ENCODE data around the gene NUP93. TPM values are rescaled to one million over a fixed set of nuclear protein-coding genes. Genes with fewer than 3 reads are reported as not detected.

The NUP93 gene
- total and polyA plus RNA-seq, 2 donors (not counting 3 experiments of a cell fraction or from before 2014, with no cell fraction given) = 62.3 to 124 TPM

GRCh38 chr16:56686758-56687157 lies 43.2 kb upstream of the NUP93 start:
- no peak overlapping the region for H2AFZ ChIP-seq (ENCODE audit: low read depth, low read length)
- H3K79me2 ChIP-seq (ENCODE audit: control insufficient read depth, insufficient read depth, low read length) = no peaks in the 10 kb centered on the region
- H3K9me3 ChIP-seq (replicated peaks; ENCODE audit: control insufficient read depth, insufficient read depth, low read length) = no peaks in the 10 kb centered on the region
- TF ChIP-seq CTCF (IDR thresholded peaks at IDR 0.05; ENCODE audit: extremely low read depth in 1 of 2, insufficient read depth in 1 of 2, low read depth in 1 of 2, low read length in 2 of 2) (no peak), MYC (IDR thresholded peaks at IDR 0.05; ENCODE audit: low read depth, low read length) (no peak), EZH2 (IDR thresholded peaks at IDR 0.05; ENCODE audit: borderline replicate concordance, low read depth, low read length, severe bottlenecking) (no peak), POLR2AphosphoS5 (IDR thresholded peaks at IDR 0.05; ENCODE audit: insufficient read depth, low read depth, low read length) (no peak), GATA2 (IDR thresholded peaks at IDR 0.05; ENCODE audit: insufficient read depth, insufficient read length, low read depth, low read length) (no peak), POLR2A (IDR thresholded peaks at IDR 0.05; ENCODE audit: low read depth, low read length) (no peak), FOS (IDR thresholded peaks at IDR 0.05; ENCODE audit: borderline replicate concordance, insufficient read depth, low read length) (no peak), MAX (IDR thresholded peaks at IDR 0.05; ENCODE audit: insufficient read depth, insufficient read length) (no peak), JUN (IDR thresholded peaks at IDR 0.05; ENCODE audit: borderline replicate concordance, insufficient read depth, insufficient read length, low read depth) (no peak)
- H3K9ac ChIP-seq (replicated peaks; ENCODE audit: extremely low read depth, insufficient read depth, low read length) = no peak overlapping the region
- ChIA-PET CTCF (no interaction called here), POLR2A (no interaction called here)
- no peak for DNase-seq (ENCODE audit: low read depth, low spot score)
- H3K4me1 ChIP-seq (ENCODE audit: control insufficient read depth, extremely low read depth, insufficient read depth, low read length) = peaks cover 10% of the 10 kb centered on the region
- no peaks in the 10 kb centered on the region for H3K9me1 ChIP-seq (replicated peaks; ENCODE audit: control insufficient read depth, extremely low read depth, insufficient read depth, low read length)
- H3K4me3 ChIP-seq (replicated peaks in 1 of 3; ENCODE audit: insufficient read depth in 1 of 3, low read depth in 1 of 3, low read length in 3 of 3) = no peak overlapping the region
- H3K4me2 ChIP-seq (ENCODE audit: insufficient read depth, low read length) = no peak overlapping the region
- no TSS peak for BruUV-seq (replicated peaks)
- no peaks in the 10 kb centered on the region for H4K20me1 ChIP-seq (replicated peaks; ENCODE audit: control insufficient read depth, extremely low read depth, insufficient read depth, low read length)
- no peak overlapping the region for H3K27ac ChIP-seq (ENCODE audit: insufficient read depth, low read depth, low read length)
- H3K36me3 ChIP-seq (ENCODE audit: control insufficient read depth in 2 of 2, extremely low read depth in 1 of 2, insufficient read depth in 2 of 2, low read length in 2 of 2) = no peaks in the 10 kb centered on the region
- dilution Hi-C loops (cut with MboI; ENCODE audit: extremely low pct_ligation_motif_present, low sequenced_read_pairs) = no loop called here
- no peaks in the 10 kb centered on the region for H3K27me3 ChIP-seq (ENCODE audit: control insufficient read depth in 2 of 2, insufficient read depth in 2 of 2, low read length in 2 of 2)
- no peak for FAIRE-seq
- intact Hi-C loops (cut with micrococcal nuclease) = no loop called here
